GM12891 (cell line): Measurements from ENCODE around the gene ACAN.

Experiments used
- PAX5 ChIP-seq: IDR thresholded peaks from 2 replicates; pipeline ENCODE4 v1.6.1; 2011; ENCODE audit warnings: low read length, moderate library complexity, mild to moderate bottlenecking; ENCODE audit not compliant: insufficient read depth, severe bottlenecking
- POLR2A ChIP-seq: IDR thresholded peaks from 2 replicates; pipeline ENCODE4 v1.6.1; 2011; ENCODE audit warnings: low read depth, low read length, control low read depth
- POLR2AphosphoS5 ChIP-seq: IDR thresholded peaks from 2 replicates; pipeline ENCODE4 v1.6.1; 2011; ENCODE audit warnings: low read depth, low read length, control low read depth
- POU2F2 ChIP-seq: IDR thresholded peaks from 2 replicates; pipeline ENCODE4 v1.6.1; 2011; ENCODE audit warnings: low read depth, mild to moderate bottlenecking, control low read depth, low read length, moderate library complexity
- SPI1 ChIP-seq: IDR thresholded peaks from 2 replicates; pipeline ENCODE4 v1.6.1; 2011; ENCODE audit warnings: low read depth, low read length, control low read depth
- TAF1 ChIP-seq: IDR thresholded peaks from 2 replicates; pipeline ENCODE4 v1.6.1; 2011; ENCODE audit warnings: low read depth, low read length, control low read depth

DNA sequence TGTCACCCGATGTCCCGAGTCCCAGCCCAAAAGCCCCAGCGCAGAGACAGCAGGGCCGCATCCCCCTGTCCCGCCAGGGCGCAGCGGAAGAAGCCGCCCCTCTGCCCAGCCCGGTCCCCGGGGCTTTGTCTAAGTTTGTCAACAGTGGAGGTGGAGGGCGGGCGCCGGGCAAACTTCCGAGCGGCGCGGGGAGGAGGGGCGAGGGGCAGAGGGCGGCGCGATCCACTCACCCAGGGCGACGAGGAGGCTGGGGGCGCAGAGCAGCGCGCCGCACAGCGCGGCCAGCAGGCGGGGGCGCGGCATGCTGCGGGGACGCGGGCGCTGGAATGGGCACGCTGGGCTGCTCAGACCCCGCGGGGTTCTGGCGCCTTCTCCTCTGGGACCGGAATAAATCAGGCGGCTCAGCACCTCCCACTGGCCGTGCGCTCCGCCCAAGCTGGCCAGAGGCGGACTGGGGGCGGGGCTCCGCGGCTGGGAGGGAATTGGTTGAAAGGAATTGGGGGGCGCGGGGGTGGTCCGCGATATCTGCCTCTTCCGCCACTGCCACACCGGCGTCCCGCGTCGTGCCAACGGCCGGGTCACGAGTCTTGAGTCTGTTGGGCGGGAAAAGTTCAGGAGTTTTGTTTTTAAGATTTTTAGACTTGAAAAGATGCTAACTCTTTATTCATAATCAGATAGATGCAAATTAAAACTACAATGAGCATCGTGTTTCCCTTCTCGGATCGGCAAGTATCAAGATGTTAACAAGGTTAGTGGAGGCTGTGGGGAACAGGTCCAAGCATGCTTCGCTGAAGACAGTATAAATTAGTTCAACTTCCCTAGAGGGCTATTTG lies 110.0 kb downstream of the ACAN start, which contains the start of gene MFGE8:
- TF ChIP-seq POLR2A = no peak
- no peak for TF ChIP-seq POU2F2
- TF ChIP-seq POLR2AphosphoS5 = no peak
- no peak for TF ChIP-seq TAF1
- no peak for TF ChIP-seq SPI1
- TF ChIP-seq PAX5 = no peak
